Measurements from ENCODE around the gene SGCA.

SGCA gene

DNA sequence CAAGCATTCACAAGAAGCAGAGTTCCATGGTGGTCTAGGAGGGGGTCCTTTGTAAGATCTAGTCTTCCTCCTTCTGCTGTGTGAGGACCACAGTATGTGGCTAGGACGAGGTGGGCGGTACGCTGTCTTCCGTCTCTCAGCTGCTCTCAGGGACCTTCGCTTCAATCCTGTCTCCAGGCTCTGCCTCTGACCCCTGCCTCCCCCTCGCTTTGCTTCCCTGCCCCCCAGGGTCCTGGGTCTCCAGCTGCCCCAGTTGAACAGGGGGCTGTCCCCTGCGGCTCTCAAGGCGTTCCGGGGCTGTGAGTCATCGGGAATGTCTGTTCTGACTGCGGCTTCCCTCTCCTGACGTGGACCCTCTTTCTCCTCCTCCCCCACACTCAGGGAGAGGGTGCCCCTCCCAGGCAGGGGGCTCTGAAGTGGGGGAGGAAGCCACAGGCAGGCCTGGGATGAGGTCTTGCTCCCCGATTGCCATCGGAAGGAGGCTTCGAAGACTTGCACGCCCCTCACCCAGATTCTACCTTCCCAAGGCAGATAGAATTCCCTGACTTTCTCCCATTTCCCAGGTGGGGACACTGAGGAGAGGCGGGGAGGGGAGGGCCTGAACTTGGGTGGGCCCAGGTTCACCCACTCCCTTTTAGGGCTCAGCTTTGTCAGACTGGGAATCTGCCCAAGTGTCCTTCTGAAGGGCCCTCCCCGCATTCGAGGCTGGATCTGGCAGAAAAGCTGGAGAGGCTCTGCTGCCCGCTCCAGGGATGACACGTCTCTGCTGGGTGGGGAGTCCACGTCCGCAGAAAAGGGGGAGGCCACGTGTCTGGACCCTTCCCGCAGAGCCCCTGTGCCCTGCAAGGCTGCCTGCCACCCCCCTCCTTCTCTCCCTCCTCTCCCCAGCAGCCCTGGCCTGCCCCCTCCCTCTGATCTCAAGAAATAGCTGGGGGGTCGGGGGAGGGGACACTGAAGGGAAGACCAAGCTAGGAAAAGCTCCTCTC is 44.7 kb downstream of the SGCA start:
- FAIRE-seq = no peak

DNA sequence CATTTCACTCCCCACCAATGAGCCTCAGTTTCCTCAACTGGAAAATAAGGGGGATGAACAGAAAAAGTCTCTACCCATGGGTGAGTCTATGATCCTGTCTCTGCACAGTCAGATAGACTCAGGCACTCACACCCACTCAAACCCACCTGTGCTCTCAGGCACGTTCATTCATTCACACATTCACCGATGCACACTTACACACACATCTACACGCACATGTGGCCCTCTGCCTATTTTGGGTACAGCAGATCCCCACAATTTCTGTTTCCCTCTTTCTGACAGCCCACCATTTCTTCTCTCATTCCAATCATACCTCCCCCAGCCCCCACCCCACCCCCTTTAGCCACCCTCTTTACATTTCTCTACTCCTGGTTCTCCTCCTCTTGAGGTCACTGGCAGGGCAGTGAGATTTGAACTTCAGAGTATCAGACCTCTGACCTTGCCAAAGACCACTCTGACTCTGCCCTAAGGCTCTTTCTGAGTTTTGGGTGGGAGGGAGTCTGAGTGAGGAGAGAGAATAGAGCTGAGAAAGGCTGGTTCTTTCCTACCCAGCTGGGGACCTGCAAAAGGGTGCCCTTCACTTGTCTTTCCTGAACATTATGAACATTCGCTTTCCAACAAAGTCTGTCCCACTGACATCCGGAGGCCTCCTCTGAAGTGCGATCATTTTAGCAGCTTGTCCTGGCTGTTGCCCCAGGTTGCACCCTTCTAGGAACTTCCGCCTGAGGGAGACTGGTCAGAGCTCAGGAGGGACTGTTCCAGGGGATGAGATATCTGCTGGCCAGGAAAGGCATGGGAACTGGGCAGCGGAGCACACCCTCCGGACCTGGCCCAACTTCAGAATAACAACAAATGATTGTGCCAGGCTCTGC is 45.7 kb downstream of the SGCA start:
- no peak for FAIRE-seq

DNA sequence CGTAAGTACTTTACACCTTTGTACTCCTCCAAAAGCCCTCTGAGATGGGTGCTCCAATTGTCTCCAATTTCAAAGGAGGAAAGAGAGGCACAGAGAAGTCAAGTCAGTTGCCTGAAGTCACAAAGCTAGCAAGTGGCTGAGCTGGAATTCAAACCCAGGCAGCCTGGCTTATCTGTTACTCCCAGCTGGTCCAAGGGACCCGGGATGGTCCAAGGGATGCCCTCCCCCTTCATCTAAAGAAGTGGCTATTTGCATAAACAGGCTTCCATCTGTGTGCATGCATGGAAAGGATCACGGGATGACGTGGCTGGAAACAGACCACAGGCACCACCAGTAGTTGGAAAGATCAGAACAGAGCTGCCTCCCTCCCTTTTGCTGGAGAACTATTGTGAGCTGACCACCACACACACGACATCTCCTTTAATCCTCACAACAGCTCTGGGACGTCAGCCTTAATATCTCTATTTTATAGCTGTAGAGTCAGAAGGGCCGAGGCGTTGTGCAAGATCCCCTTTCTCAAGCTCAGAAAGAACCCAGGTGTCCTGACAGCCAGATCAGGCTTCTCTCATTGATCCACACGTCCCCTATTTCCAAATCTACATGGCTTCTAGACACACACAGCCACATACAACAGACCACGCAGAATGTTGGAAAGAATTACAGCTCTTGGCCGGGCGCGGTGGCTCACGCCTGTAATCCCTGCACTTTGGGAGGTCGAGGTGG is 46.5 kb downstream of the SGCA start:
- FAIRE-seq = no peak

DNA sequence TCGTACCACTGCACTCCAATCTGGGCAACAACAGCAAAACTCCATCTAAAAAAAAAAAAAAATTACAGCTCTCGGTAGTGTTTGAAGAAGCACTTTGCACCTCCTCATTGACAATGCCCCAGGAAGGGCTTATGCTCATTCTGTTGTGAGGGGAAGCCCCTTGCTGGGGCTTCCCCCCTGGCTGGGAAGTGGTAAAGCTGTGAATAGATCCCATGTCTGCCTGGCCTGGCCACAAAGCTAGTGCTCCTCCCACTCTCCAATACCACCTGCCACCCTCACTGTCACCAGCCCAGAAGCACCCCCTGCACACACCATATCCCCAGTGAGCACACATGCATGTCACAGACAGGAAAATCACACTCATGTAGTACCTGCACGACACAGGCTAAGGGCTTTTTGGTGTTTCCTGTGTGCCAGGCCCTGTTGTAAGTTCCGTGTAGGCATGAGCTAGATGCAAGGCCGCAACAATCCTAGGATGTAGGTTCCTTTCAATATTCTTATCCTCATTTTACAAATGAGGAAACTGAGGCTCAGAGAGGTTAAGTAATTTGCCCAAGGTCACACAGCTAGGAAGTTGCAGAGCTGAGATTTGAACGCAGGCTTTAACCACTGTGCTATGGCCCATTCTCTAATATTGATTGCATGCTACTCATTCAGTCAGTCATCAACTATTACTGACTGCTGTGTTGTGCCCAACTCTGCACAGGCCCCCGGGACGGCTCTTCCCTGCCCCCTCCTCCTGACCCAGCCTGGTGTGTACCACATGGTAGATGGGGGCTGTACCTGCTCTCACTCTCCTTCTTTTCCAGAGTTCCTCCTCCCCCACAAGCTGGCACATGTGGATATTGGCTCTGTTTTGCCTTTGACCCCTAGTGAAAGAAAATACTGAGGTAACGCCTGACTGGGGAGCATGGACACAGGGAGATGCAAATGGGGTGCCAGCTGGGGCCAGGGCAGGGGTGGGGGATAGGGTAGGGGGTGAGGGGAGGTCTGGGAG is 47.5 kb downstream of the SGCA start:
- FAIRE-seq = no peak

DNA sequence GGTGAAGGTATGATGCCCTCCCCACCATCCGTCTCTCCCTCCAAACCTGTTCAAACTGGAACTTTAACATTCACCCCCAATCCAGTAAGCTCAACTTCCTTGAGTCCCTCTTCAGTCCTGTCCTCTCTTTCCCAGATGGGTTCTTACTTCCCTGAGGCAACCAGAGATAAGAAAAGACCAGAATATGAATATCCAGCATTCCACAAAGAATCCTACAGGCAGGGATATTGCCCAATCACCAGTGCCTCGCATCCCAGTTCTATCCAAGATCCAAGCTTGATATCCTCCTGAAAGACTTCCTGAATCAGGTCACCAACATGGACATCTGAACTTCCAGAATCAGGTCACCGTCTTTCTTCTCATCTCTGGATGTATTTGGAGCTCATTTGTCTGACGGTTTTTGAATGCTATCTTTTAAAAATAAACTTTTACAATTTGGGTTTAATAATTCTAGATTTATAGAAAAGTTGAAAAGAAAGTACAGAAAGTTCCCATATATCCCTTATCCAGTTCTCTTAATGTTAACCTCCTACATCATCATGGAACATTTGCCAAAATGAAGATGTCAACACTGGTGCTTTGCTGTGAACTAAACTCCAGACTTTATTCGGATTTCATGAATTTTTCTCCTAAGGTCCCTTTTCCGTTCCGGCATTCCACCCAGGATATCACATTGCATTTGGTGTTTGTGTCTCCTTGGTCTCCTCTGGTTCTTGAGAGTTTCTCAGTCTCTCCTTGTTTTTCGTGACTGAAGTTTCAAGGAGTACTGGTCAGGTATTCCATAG is 49.4 kb downstream of the SGCA start:
- no peak for FAIRE-seq

DNA sequence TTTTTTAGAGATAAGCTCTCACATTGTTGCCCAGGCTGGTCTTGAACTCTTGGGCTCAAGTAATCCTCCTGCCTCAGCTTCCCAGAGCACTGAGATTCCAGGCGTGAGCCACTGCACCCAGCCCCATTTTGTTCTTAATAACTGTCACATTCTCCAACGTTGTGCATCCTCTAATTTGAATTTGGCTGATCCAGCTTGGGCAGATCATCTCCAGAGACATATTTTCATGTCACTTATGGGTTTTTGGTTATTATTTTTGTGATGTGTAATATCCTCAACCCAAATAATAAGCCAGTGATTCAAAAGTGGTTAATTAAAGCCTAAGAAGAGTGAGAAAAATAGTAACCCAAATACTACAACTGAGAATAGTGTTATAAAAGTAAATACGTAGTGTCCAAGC is 51.8 kb downstream of the SGCA start:
- no peak for FAIRE-seq

DNA sequence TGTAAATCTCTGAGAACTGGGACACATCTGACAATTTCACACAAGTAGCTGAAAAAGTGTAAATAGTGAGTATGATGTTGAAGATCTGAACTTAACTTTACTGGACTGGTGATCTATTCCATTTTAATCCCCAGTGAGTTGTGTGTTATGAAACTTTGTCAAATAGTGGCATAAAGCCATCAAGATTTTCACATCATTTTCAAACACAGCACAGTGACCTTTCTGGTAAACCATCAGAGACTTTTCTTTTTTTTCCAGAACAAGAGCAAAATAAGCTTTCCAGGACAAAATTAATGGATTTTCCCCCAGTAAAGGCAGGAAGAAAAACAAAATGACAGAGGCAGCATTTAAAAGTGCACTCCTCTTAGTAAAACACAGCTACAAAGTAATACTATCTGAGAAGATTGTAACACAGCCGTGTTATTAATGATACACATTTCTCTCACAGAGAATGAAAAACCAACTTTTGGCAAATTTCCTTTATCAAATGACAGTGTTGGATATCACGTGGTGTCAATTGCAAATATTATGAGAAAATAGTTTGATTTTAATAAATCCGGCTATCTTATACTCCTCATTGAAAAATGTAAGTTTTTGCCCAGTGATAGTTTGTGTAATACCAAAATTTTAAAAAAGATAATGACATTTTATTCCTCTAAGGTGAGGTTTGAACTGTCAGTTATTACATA is 52.4 kb downstream of the SGCA start:
- FAIRE-seq = peak; percentile 82

DNA sequence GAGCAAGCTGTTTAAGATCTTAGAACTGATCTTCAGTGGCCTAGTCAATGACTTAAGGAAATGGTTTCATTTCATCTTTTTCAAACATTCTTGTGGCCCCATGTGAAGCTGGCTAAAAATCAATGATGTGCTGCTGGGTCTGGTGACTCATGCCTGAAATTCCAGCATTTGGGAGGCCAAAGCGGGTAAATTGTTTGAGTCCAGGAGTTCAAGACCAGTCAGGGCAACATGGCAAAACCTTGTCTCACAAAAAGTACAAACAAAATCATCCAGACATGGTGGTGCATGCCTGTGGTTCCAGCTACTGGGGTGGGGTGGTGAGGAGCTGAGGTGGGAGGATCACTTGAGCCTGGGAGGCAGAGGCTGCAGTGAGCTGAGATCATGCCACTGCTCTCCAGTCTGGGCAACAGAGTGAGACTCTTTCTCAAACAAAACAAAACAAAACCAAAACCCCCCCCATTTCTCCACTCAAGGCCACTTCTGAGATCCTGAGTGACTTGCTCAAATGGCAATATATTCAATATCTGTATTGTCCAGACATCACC is 53.0 kb downstream of the SGCA start:
- no peak for FAIRE-seq

DNA sequence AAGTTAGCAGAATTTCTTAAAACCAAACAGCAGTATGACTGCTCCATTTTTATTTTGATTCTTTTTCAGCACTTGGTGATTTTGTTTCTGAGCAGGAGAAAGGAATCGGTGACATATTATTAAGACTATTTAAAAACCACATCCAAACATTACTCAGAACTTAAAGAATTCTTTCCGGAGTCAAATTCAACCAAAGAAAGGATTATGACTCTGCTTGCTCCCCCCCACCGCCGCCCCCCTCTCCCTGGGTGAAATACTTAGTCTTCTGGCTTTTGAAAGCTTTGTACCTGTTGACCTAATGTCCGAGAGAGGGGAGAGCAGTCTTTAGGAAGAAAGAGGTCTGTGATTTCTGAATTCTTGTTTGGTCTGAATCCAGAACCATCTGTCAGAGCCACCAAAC is 53.5 kb downstream of the SGCA start:
- FAIRE-seq = no peak

DNA sequence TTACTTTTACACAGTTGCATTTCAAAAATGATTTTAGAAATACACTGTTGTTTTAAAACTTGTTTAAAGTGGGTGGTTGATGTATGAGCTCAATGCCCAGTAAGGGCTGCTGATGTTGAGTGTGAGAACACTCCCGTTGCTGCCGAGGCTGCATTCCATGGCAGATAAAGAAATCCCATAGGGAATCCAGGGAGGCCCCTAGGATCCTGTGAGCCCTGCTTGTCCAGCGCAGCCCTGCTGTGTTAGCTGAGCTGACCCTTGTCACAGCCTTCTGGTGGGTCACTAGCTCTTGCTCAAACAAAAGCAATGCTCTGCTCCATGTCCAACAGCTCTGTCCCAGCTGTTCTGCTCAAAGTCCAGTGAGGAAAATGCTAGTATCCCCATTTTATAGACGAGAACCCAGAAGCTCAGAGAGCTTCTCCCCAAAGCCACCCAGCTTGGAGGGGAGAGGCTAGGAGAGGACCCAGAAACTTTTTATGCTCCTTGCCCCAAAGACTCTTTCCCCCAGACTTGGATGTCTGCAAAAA is 54.2 kb downstream of the SGCA start:
- FAIRE-seq = no peak

DNA sequence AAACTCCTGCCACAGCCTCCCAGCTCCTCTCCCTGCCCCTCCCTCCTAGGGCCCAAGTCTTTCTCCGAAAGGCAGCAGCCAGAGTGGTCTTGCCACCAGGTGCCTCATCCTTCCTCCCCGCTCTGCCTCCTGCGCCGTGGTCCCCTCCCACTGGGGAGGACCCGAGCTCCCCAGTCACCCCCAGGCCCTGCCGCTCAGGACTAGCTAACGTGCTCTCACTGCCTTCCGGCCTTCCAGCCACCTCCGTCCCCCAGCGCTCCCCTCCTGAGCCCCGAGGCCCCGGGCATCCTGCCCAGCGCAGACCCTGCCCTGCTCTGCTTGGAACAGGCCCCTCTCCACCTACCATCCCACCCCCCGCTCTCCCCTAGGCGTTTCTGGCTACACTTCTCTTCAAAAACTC is 55.0 kb downstream of the SGCA start:
- no peak for FAIRE-seq

DNA sequence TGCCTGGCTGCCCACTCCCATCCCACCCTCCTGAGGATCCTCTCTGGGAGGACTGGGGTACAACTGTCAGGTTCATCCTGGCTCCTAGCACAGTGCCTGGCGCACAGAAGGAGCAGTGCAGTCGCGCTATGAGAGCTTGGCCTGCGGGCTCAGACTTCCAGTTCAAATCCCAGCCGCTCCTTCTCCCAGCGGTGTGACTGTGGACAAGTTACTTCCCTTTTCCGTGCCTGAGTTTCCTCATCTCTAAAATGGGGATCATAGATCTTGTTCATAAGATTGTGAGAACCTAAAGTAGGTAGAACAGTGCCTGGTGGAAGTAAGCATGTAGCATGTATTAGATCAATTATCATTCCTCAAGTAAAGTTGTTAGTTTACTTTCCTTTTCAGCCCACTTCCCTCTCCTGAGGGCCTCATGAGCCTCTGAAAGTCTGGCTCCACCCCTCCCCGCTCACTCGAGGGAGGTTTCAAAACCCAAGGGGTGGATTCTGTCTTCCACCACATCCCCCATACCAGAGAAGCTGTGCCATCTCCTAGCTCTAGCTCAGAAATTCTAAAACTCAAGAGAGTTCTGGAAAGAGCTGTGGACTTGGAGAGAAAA is 55.6 kb downstream of the SGCA start:
- no peak for FAIRE-seq

DNA sequence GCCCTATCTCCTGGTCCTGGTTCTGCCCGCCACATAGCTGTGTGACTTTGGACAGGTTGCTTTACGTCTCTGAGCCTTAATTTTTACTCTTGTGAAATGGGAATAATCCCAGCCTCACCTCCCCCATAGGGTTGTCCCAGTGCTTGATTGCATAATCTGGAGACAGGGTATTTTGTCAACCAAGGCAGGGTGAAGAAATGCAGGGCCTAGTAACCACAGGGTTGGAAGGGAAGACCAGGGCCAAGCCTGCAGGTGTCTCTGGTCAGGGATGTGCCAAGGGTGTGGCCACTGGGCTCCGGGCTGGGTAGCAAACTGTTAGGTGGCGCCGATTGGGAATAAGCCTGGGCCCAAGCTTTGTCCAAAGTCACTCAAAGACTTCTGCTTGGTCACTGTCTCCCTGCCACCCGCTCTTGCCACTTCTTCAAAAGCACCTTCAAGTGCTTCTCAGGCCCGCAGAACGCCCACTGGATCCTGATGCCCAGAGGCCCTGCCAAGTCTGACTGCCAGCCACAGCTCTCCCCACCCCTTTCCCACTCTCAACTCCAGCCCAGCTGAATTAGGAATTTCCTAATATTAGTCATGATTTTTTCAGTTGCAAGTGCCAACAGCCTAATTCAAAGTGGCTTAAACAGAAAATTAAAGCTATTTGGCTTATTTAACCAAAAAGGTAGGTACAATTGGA is 56.2 kb downstream of the SGCA start:
- FAIRE-seq = no peak

DNA sequence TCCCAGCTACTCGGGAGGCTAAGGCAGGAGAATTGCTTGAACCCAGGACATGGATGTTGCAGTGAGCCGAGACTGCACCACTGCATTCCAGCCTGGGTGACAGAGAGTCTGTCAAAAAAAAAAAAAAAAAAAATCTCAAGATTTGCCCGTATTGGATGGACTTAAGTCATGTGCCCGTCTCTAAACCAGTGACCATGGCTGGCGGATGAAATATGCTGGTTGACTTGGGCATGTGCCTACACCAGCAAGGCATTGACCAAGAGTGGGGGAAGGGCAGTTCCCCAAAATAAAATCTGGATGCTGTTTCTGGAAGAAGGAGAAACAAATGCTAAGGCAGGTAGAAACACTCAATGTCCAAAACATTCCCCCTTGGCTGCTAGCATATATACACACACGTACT is 57.1 kb downstream of the SGCA start:
- FAIRE-seq = no peak

Data from endometrium (tissue), 2 donors.